Raji (cell line): ENCODE results near the gene UNC5CL.

ENCODE experiments used
- POLR2A ChIP-seq: IDR thresholded peaks from 2 replicates; pipeline ENCODE4 v1.6.1; 2011; ENCODE audit warnings: low read depth, low read length, control low read depth; ENCODE audit not compliant: insufficient read depth

Gene UNC5CL

GRCh38 chr6:41071501-41071922 is 32.5 kb upstream of the UNC5CL start:
- no peak for TF ChIP-seq POLR2A

GRCh38 chr6:41066867-41067304 is 27.9 kb upstream of the UNC5CL start:
- no peak for TF ChIP-seq POLR2A

- no peak for TF ChIP-seq POLR2A
Observed at GRCh38 chr6:41065550-41066026, 26.6 kb upstream of the UNC5CL start.

GRCh38 chr6:41064841-41065240 is 25.8 kb upstream of the UNC5CL start:
- no peak for TF ChIP-seq POLR2A

- no peak for TF ChIP-seq POLR2A
Observed at GRCh38 chr6:41063884-41064285, 24.9 kb upstream of the UNC5CL start.

- no peak for TF ChIP-seq POLR2A
Observed at GRCh38 chr6:41062056-41062455, 23.0 kb upstream of the UNC5CL start.

GRCh38 chr6:41061196-41061726 is 22.2 kb upstream of the UNC5CL start:
- TF ChIP-seq POLR2A = no peak

- no peak for TF ChIP-seq POLR2A
Observed at GRCh38 chr6:41059556-41059955, 20.5 kb upstream of the UNC5CL start.

GRCh38 chr6:41058783-41059181 is 19.8 kb upstream of the UNC5CL start:
- TF ChIP-seq POLR2A = no peak

GRCh38 chr6:41056768-41057490 is 17.9 kb upstream of the UNC5CL start:
- no peak for TF ChIP-seq POLR2A

- no peak for TF ChIP-seq POLR2A
Observed at GRCh38 chr6:41055149-41055548, 16.1 kb upstream of the UNC5CL start.

- no peak for TF ChIP-seq POLR2A
Observed at GRCh38 chr6:41054511-41054910, 15.5 kb upstream of the UNC5CL start.

- TF ChIP-seq POLR2A = no peak
Observed at GRCh38 chr6:41053041-41053440, 14.0 kb upstream of the UNC5CL start, which contains the start of gene APOBEC2. Gene APOBEC2, plus strand, starts transcription at chr6:41053202. Its CDS starts 146 bp downstream, at chr6:41053348.

GRCh38 chr6:41051873-41052272 is 12.9 kb upstream of the UNC5CL start:
- TF ChIP-seq POLR2A = no peak

- TF ChIP-seq POLR2A = no peak
Observed at GRCh38 chr6:41050536-41050935, 11.5 kb upstream of the UNC5CL start.

- no peak for TF ChIP-seq POLR2A
Observed at GRCh38 chr6:41049955-41050354, 10.9 kb upstream of the UNC5CL start.

GRCh38 chr6:41049521-41049920 is 10.5 kb upstream of the UNC5CL start:
- TF ChIP-seq POLR2A = no peak
